Lower leg skin (tissue), 3 donors: Measurements from ENCODE around the gene PRLR.

Source experiments
- CTCF ChIP-seq, 3 donors: fragments of 450-650 bp; IDR thresholded peaks; one replicate each; pipeline ENCODE4 v1.5.1; 2016; ENCODE audit warnings: antibody characterized with exemption in 3 of 3, mild to moderate bottlenecking in 3 of 3, moderate library complexity in 2 of 3
- POLR2A ChIP-seq, 2 donors: fragments of 450-650 bp; IDR thresholded peaks; one replicate each; pipeline ENCODE4 v1.6.1; 2016 to 2017; ENCODE audit warnings: antibody characterized with exemption in 2 of 2, mild to moderate bottlenecking in 1 of 2, moderate library complexity in 1 of 2

- TF ChIP-seq CTCF (IDR thresholded peaks at IDR 0.05) (no peak), POLR2A (IDR thresholded peaks at IDR 0.05) (no peak)
These were observed 129.3 kb downstream of the PRLR start for GRCh38 chr5:35101016-35101415.
